Left ventricle myocardium inferior (tissue), 1 donor: ENCODE data around the gene LRMDA. TPM values are rescaled to one million over a fixed set of nuclear protein-coding genes. Genes with fewer than 3 reads are reported as not detected.
A peak's percentile ranks its signal among the peaks of the same experiment; 100 is the strongest.

Experiments
- DNase-seq: peaks from one replicate; pipeline ENCODE4 v3.0.0-alpha.2; 2020
- H3K27ac ChIP-seq: fragments of 200-600 bp; replicated peaks from 2 replicates; pipeline ENCODE4 v1.8.0; 2021
- H3K27me3 ChIP-seq: fragments of 200-600 bp; 2 replicates; pipeline ENCODE4 v1.8.0; 2021; ENCODE audit warnings: low read depth
- H3K36me3 ChIP-seq: fragments of 200-600 bp; 2 replicates; pipeline ENCODE4 v1.8.0; 2021
- H3K4me1 ChIP-seq: fragments of 200-600 bp; 2 replicates; pipeline ENCODE4 v1.8.0; 2021
- H3K4me3 ChIP-seq: fragments of 200-600 bp; 2 replicates; pipeline ENCODE4 v1.8.0; 2021; ENCODE audit warnings: mild to moderate bottlenecking, moderate library complexity
- H3K9me3 ChIP-seq: fragments of 200-600 bp; replicated peaks from 2 replicates; pipeline ENCODE4 v1.8.0; 2021
- intact Hi-C: fragments of 100-400 bp; cut with micrococcal nuclease; formaldehyde crosslinking; loops from one replicate; pipeline ENCODE4 v1.11.0; 2022
- total RNA-seq: library from RNA; stranded (reverse); fragmentation: NEBNext Ultra II Directional; extraction: Animal tissue kit (Norgen Biotek cat#: 25700); gene quantifications from one replicate; pipeline ENCODE4 v1.2.1, GENCODE V29; 2021
- TF ChIP-seq, protein P1 (sequence below): fragments of 200-600 bp; IDR thresholded peaks from 2 replicates; pipeline ENCODE4 v1.8.0; 2021; ENCODE audit warnings: antibody characterized with exemption, mild to moderate bottlenecking, borderline replicate concordance
- donor health status: DM: no; HTN: yes; CAD: no; lungs with severe emphysema.

Gene LRMDA
- total RNA-seq, 1 donor from 2014 or later, result 18.7 TPM

DNA sequence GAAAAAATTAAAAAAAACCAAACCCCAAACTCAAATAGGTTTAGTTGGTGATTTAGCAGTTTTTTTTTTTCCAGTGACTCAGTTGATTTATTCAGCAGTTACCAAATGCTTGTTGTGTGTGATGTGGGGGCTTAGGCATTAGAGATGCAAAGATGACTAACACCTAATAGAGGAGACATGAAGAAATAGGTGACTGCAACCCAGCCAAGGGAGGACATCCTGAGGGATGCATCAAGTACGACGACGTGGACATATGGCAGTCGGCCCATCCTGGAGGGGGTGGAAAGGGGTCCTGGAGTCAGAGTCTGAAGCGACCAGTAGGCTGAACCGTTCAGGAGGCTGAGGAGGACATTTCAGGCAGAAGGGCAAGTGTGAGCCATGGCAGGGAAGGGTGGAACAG, 35.5 kb downstream of the LRMDA start:
- Histone ChIP-seq H3K4me1 (peaks cover 40% of the 10 kb centered on the region), H3K27ac (no peak overlapping the region), H3K4me3 (no peak overlapping the region), H3K36me3 (no peaks in the 10 kb centered on the region), H3K9me3 (no peaks in the 10 kb centered on the region), H3K27me3 (no peaks in the 10 kb centered on the region)
- DNase-seq, result no peak
- intact Hi-C loops, result no loop called here
- TF ChIP-seq, protein P1, sequence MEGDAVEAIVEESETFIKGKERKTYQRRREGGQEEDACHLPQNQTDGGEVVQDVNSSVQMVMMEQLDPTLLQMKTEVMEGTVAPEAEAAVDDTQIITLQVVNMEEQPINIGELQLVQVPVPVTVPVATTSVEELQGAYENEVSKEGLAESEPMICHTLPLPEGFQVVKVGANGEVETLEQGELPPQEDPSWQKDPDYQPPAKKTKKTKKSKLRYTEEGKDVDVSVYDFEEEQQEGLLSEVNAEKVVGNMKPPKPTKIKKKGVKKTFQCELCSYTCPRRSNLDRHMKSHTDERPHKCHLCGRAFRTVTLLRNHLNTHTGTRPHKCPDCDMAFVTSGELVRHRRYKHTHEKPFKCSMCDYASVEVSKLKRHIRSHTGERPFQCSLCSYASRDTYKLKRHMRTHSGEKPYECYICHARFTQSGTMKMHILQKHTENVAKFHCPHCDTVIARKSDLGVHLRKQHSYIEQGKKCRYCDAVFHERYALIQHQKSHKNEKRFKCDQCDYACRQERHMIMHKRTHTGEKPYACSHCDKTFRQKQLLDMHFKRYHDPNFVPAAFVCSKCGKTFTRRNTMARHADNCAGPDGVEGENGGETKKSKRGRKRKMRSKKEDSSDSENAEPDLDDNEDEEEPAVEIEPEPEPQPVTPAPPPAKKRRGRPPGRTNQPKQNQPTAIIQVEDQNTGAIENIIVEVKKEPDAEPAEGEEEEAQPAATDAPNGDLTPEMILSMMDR, result no peak

- Histone ChIP-seq H3K27ac (peak overlapping the region; percentile 47), H3K4me1 (peaks cover 42% of the 10 kb centered on the region), H3K36me3 (no peaks in the 10 kb centered on the region), H3K27me3 (no peaks in the 10 kb centered on the region), H3K4me3 (no peak overlapping the region), H3K9me3 (no peaks in the 10 kb centered on the region)
- peak; percentile 33 for DNase-seq
- intact Hi-C loops, result no loop called here
- TF ChIP-seq, protein P1, result no peak
These were observed 37.2 kb downstream of the LRMDA start for GRCh38 chr10:75468612-75469005.

DNA sequence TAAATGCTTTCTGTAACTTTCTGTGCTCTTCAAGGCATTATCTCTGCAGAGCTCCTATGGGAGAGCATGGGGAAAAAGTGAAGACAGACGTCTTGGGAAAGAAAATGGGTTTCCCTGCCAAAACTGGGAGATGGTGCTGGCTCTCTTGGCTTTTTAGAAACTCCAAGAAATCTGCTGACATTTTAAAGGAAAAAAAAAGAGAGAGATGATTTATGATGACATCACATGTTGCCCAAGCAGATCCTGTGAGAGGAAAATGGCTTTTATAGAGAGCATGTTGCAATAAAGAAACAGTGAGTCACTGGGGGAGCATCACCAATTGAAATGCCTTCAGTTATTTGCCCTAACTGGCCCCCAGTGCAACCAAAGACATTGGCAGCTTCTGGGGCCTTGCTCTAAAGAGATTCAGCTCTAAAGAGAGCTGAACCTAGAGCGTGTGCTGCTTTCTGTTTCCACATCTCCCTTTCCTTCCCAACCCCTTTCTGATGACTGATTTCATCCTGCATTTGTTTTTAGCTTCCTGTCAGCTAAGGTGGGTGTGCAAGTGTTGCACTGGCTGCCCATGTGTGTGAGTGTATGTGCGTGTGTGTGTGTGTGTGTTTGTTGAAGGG, 37.7 kb downstream of the LRMDA start:
- peak overlapping the region; percentile 47 for H3K27ac ChIP-seq
- TF ChIP-seq, protein P1, result no peak
- H3K4me3 ChIP-seq, result no peak overlapping the region
- no peak for DNase-seq
- intact Hi-C loops, result no loop called here
- H3K36me3 ChIP-seq, result no peaks in the 10 kb centered on the region
- H3K27me3 ChIP-seq, result no peaks in the 10 kb centered on the region
- no peaks in the 10 kb centered on the region for H3K9me3 ChIP-seq
- peaks cover 42% of the 10 kb centered on the region for H3K4me1 ChIP-seq

DNA sequence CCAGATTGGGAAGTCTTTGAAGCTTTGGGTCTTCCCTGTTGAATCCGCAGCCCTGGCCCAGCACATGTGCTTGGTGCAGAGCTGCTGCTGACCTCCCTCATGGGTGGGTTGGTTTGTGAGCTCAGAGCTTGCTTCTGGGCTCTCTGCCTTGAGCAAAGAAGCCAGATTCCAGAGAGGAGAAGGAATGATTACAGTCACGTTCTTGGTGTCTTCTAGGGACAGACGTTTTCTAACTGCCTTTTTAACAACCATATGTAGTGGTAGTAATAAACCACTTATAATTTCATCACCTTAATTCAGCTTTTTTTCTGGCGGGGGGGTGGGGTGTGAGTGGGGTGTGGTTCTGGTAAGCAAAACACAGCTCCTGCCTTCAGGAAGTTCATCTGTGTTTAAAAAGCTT, 39.5 kb downstream of the LRMDA start:
- Histone ChIP-seq H3K9me3 (no peaks in the 10 kb centered on the region), H3K4me1 (peaks cover 29% of the 10 kb centered on the region), H3K27me3 (no peaks in the 10 kb centered on the region), H3K27ac (no peak overlapping the region), H3K36me3 (no peaks in the 10 kb centered on the region), H3K4me3 (no peak overlapping the region)
- TF ChIP-seq, protein P1, result no peak
- DNase-seq, result peak; percentile 19
- intact Hi-C loops, result no loop called here

DNA sequence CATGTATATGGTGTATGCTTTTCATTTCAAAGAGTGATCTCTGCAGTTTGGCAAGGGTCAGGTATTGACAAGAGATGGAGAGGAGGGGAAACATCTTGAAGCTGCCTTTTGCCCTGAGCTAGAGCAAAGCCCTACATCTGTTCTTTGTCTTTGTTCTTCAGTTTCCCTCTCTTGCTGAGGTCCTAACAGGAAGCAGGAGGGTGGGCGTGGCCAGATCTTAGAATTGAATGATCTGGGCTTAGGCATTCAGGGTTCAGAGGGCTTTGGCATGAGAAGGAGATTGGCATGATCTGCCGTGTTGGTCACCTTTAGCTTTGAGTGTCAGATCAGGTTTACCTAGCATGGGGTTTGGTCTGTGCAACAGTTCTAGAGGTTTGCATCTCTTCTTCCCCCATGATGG, 41.3 kb downstream of the LRMDA start:
- intact Hi-C loops, result no loop called here
- Histone ChIP-seq H3K4me1 (peaks cover 29% of the 10 kb centered on the region), H3K27ac (no peak overlapping the region), H3K27me3 (no peaks in the 10 kb centered on the region), H3K36me3 (no peaks in the 10 kb centered on the region), H3K9me3 (no peaks in the 10 kb centered on the region), H3K4me3 (no peak overlapping the region)
- TF ChIP-seq, protein P1, result no peak
- no peak for DNase-seq
